Ishikawa (cell line): Measurements from ENCODE around the gene SYK.
"Not testable (repeated sequence)": the region's sequence is repeated elsewhere in the genome, so short reads cannot be mapped to it uniquely, and the experiment has no call there.

ENCODE experiments used
- CEBPB ChIP-seq: IDR thresholded peaks from 2 replicates; pipeline ENCODE4 v1.6.1; 2012
- CREB1 ChIP-seq: IDR thresholded peaks from 2 replicates; pipeline ENCODE4 v1.6.1; 2012; ENCODE audit warnings: low read depth
- EGR1 ChIP-seq: IDR thresholded peaks from 2 replicates; pipeline ENCODE4 v1.6.1; 2012
- EP300 ChIP-seq: IDR thresholded peaks from 2 replicates; pipeline ENCODE4 v1.6.1; 2012; ENCODE audit warnings: borderline replicate concordance
- TAF1 ChIP-seq: IDR thresholded peaks from 2 replicates; pipeline ENCODE4 v1.6.1; 2012; ENCODE audit warnings: low read depth, mild to moderate bottlenecking
- TCF12 ChIP-seq: IDR thresholded peaks from 2 replicates; pipeline ENCODE4 v1.6.1; 2012; ENCODE audit warnings: low read depth
- YY1 ChIP-seq: IDR thresholded peaks from 2 replicates; pipeline ENCODE4 v1.6.1; 2012; ENCODE audit warnings: low read depth
- TF ChIP-seq, protein P1 (sequence below): IDR thresholded peaks from 2 replicates; pipeline ENCODE4 v1.6.1; 2012; ENCODE audit warnings: low read depth, mild to moderate bottlenecking
- TF ChIP-seq, protein P2 (sequence below): IDR thresholded peaks from 2 replicates; pipeline ENCODE4 v1.6.1; 2012

DNA sequence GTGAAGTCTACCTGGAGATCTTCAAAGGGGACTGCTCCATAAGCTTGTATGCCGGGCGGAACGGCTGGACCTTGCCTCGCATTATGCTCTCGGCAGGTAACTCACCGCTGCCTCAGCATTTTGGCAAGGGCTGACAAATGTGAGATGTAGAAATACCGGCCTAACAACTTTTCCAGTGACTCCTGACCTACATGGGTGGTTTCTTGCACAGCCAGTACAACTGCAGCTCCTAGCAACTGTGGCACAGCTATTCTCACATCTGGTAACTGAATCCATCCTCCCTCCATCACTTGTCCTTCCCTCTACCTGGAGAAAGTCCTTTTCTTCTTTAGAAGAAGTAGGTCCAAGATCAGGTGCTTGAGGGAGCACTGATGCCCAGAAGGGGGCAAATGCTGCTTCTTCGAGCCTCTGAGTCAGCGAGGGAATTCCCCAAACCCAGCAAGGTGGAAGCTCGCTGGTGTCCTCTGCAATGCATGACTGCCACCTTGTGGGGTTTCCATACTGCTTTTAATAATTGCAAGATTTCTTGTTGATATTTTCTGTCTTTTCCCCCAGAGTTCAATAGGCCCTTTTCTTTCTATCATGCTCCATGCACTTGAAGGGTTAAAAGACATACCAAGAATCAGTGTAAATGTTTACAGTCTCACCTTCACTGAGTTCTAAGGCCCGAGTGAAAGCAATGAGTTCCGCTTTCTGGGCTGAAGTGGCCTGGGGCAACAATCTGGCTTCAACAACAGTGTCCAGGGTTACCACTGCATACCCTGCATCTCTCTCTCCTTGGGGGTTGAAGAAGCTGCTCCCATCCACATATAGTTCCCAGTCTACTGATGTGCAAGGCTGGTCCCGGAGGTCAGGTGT lies 45.9 kb upstream of the SYK start:
- TF ChIP-seq, protein P1, sequence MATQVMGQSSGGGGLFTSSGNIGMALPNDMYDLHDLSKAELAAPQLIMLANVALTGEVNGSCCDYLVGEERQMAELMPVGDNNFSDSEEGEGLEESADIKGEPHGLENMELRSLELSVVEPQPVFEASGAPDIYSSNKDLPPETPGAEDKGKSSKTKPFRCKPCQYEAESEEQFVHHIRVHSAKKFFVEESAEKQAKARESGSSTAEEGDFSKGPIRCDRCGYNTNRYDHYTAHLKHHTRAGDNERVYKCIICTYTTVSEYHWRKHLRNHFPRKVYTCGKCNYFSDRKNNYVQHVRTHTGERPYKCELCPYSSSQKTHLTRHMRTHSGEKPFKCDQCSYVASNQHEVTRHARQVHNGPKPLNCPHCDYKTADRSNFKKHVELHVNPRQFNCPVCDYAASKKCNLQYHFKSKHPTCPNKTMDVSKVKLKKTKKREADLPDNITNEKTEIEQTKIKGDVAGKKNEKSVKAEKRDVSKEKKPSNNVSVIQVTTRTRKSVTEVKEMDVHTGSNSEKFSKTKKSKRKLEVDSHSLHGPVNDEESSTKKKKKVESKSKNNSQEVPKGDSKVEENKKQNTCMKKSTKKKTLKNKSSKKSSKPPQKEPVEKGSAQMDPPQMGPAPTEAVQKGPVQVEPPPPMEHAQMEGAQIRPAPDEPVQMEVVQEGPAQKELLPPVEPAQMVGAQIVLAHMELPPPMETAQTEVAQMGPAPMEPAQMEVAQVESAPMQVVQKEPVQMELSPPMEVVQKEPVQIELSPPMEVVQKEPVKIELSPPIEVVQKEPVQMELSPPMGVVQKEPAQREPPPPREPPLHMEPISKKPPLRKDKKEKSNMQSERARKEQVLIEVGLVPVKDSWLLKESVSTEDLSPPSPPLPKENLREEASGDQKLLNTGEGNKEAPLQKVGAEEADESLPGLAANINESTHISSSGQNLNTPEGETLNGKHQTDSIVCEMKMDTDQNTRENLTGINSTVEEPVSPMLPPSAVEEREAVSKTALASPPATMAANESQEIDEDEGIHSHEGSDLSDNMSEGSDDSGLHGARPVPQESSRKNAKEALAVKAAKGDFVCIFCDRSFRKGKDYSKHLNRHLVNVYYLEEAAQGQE = not testable (repeated sequence)
- not testable (repeated sequence) for TF ChIP-seq TAF1, YY1, CEBPB, EGR1, TCF12, EP300, CREB1
- TF ChIP-seq, protein P2, sequence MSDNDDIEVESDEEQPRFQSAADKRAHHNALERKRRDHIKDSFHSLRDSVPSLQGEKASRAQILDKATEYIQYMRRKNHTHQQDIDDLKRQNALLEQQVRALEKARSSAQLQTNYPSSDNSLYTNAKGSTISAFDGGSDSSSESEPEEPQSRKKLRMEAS = not testable (repeated sequence)
